MCF 10A (cell line): ENCODE data around the gene HLX. TPM values are rescaled to one million over a fixed set of nuclear protein-coding genes. Genes with fewer than 3 reads are reported as not detected.

ENCODE experiments used
- BruUV-seq: library from RNA; stranded (reverse); fragments of 400-500 nt; replicated peaks from 2 replicates; lab custom pipeline; 2021; lab: Mats Ljungman, UMichigan
- CTCF ChIA-PET: fragments of 300-600 bp; sonication (Branson Sonifier 250); formaldehyde crosslinking; extraction: SDS; loops from one replicate; lab custom pipeline; 2021; ENCODE audit warnings: antibody characterized with exemption, inconsistent platforms; lab: Yijun Ruan, JAX
- POLR2A ChIA-PET: fragments of 300-600, 350-650 bp; sonication (Branson Sonifier 250); formaldehyde crosslinking; extraction: SDS; loops from one replicate; lab custom pipeline; 2020; ENCODE audit warnings: antibody characterized with exemption, inconsistent platforms; lab: Yijun Ruan, JAX
- DNase-seq: peaks from one replicate; pipeline ENCODE4 v3.0.0-alpha.2; 2018; ENCODE audit not compliant: unreplicated experiment
- H3K27ac Mint-ChIP-seq: one replicate; pipeline ENCODE4 v1.8.0; 2022; ENCODE audit warnings: mild to moderate bottlenecking, low read depth, mixed read lengths; ENCODE audit not compliant: unreplicated experiment
- H3K27me3 Mint-ChIP-seq: one replicate; pipeline ENCODE4 v1.8.0; 2022; ENCODE audit warnings: mixed read lengths; ENCODE audit not compliant: insufficient read depth, unreplicated experiment
- H3K36me3 Mint-ChIP-seq: one replicate; pipeline ENCODE4 v1.8.0; 2022; ENCODE audit warnings: mild to moderate bottlenecking, moderate library complexity, mixed read lengths; ENCODE audit not compliant: insufficient read depth, unreplicated experiment
- H3K4me1 Mint-ChIP-seq: one replicate; pipeline ENCODE4 v1.8.0; 2022; ENCODE audit warnings: mixed read lengths; ENCODE audit not compliant: insufficient read depth, unreplicated experiment
- H3K4me3 Mint-ChIP-seq: one replicate; pipeline ENCODE4 v1.8.0; 2022; ENCODE audit warnings: mild to moderate bottlenecking, moderate library complexity, mixed read lengths; ENCODE audit not compliant: unreplicated experiment
- H3K9me3 Mint-ChIP-seq: one replicate; pipeline ENCODE4 v1.8.0; 2022; ENCODE audit warnings: mixed read lengths; ENCODE audit not compliant: unreplicated experiment
- CTCF ChIP-seq: fragments of 200-600 bp; IDR thresholded peaks from one replicate; pipeline ENCODE4 v1.8.0; 2022; ENCODE audit warnings: antibody characterized with exemption, mild to moderate bottlenecking; ENCODE audit not compliant: unreplicated experiment
- intact Hi-C: fragments of 100-400 bp; cut with micrococcal nuclease; formaldehyde crosslinking; loops from 2 replicates; pipeline ENCODE4 v1.14.1; 2022
- total RNA-seq: library from RNA; stranded (reverse); gene quantifications from 2 replicates; pipeline ENCODE4 v1.2.3, GENCODE V29; 2022

The HLX gene
- total RNA-seq, 1 experiment from 2014 or later, result 2.3 TPM

GRCh38 chr1:220872296-220872695 is 6.9 kb upstream of the HLX start:
- ChIA-PET CTCF (interaction anchor here (0.5 to 8.3 kb wide), 14 partner anchors 8 to 567 kb away, joined by 3 to 185 read pairs (median 4); no protein-coding TSS in a partner anchor), POLR2A (no interaction called here)
- H3K4me3 Mint-ChIP-seq, result no peak overlapping the region
- no peak overlapping the region for H3K27ac Mint-ChIP-seq
- no TSS peak for BruUV-seq
- no peaks in the 10 kb centered on the region for H3K36me3 Mint-ChIP-seq
- no peaks in the 10 kb centered on the region for H3K27me3 Mint-ChIP-seq
- intact Hi-C loops, result loop anchor here (10.0 kb wide), 1 partner anchor 1303 kb away; no protein-coding TSS in a partner anchor
- no peak for TF ChIP-seq CTCF
- no peak for DNase-seq
- H3K9me3 Mint-ChIP-seq, result peaks cover 6% of the 10 kb centered on the region
- H3K4me1 Mint-ChIP-seq, result no peaks in the 10 kb centered on the region

GRCh38 chr1:220873087-220873486 is 6.2 kb upstream of the HLX start:
- ChIA-PET CTCF (interaction anchor here (0.6 to 8.3 kb wide), 40 partner anchors 9 to 1591 kb away, joined by 3 to 185 read pairs (median 3); no protein-coding TSS in a partner anchor), POLR2A (interaction anchor here (0.6 kb wide), 1 partner anchor 122 kb away, joined by 3 read pairs; no protein-coding TSS in a partner anchor)
- no peak overlapping the region for H3K27ac Mint-ChIP-seq
- no TSS peak for BruUV-seq
- H3K9me3 Mint-ChIP-seq, result no peaks in the 10 kb centered on the region
- intact Hi-C loops, result loop anchor here (10.0 kb wide), 1 partner anchor 1302 kb away; no protein-coding TSS in a partner anchor
- H3K4me3 Mint-ChIP-seq, result no peak overlapping the region
- no peak for DNase-seq
- no peaks in the 10 kb centered on the region for H3K4me1 Mint-ChIP-seq
- H3K36me3 Mint-ChIP-seq, result no peaks in the 10 kb centered on the region
- H3K27me3 Mint-ChIP-seq, result no peaks in the 10 kb centered on the region
- no peak for TF ChIP-seq CTCF

- ChIA-PET CTCF (interaction anchor here (0.6 to 8.3 kb wide), 63 partner anchors 9 to 1590 kb away, joined by 3 to 185 read pairs (median 4); no protein-coding TSS in a partner anchor), POLR2A (interaction anchor here (0.8 to 1.8 kb wide), 5 partner anchors 329 to 1050 kb away, joined by 3 to 6 read pairs (median 4); no protein-coding TSS in a partner anchor)
- BruUV-seq, result no TSS peak
- Mint-ChIP-seq H3K4me3 (no peak overlapping the region), H3K9me3 (no peaks in the 10 kb centered on the region), H3K36me3 (no peaks in the 10 kb centered on the region), H3K27ac (no peak overlapping the region), H3K4me1 (no peaks in the 10 kb centered on the region), H3K27me3 (no peaks in the 10 kb centered on the region)
- intact Hi-C loops, result loop anchor here (1.0 to 10.0 kb wide), 8 partner anchors 89 to 1581 kb away; no protein-coding TSS in a partner anchor
- TF ChIP-seq CTCF, result peak; percentile 99
- peak; percentile 74 for DNase-seq
These were observed 5.2 kb upstream of the HLX start for GRCh38 chr1:220873868-220874655.

GRCh38 chr1:220875260-220875659 is 4.0 kb upstream of the HLX start:
- no peaks in the 10 kb centered on the region for H3K36me3 Mint-ChIP-seq
- intact Hi-C loops, result loop anchor here (2.0 to 10.0 kb wide), 2 partner anchors 88 to 1300 kb away; no protein-coding TSS in a partner anchor
- ChIA-PET POLR2A (interaction anchor here (0.8 to 1.8 kb wide), 5 partner anchors 222 to 1048 kb away, joined by 3 to 6 read pairs (median 3); no protein-coding TSS in a partner anchor), CTCF (interaction anchor here (0.5 to 8.3 kb wide), 63 partner anchors 8 to 1810 kb away, joined by 3 to 185 read pairs (median 4); no protein-coding TSS in a partner anchor)
- DNase-seq, result no peak
- H3K4me1 Mint-ChIP-seq, result peaks cover 2% of the 10 kb centered on the region
- no peak overlapping the region for H3K27ac Mint-ChIP-seq
- BruUV-seq, result no TSS peak
- H3K9me3 Mint-ChIP-seq, result no peaks in the 10 kb centered on the region
- no peak overlapping the region for H3K4me3 Mint-ChIP-seq
- TF ChIP-seq CTCF, result no peak
- no peaks in the 10 kb centered on the region for H3K27me3 Mint-ChIP-seq
